ENCODE measurements around the gene CPNE2.
"Not testable (repeated sequence)": the region's sequence is repeated elsewhere in the genome, so short reads cannot be mapped to it uniquely, and the experiment has no call there.

CPNE2 gene

GRCh38 chr16:57102888-57103851, 10.8 kb downstream of the CPNE2 start:
- DNase-seq: no peak

GRCh38 chr16:57104706-57105105, 12.3 kb downstream of the CPNE2 start:
- no peak for DNase-seq

GRCh38 chr16:57105184-57105583, 12.8 kb downstream of the CPNE2 start:
- no peak for DNase-seq

- DNase-seq: no peak
These were observed 14.4 kb downstream of the CPNE2 start for GRCh38 chr16:57106767-57107166.

GRCh38 chr16:57107321-57107922, 15.0 kb downstream of the CPNE2 start:
- no peak for DNase-seq

- no peak for DNase-seq
These were observed 16.0 kb downstream of the CPNE2 start for GRCh38 chr16:57108432-57108831.

- not testable (repeated sequence) for DNase-seq
These were observed 17.1 kb downstream of the CPNE2 start for GRCh38 chr16:57109259-57110105.

GRCh38 chr16:57110937-57111336, 18.6 kb downstream of the CPNE2 start:
- DNase-seq: no peak

- DNase-seq: no peak
These were observed 19.0 kb downstream of the CPNE2 start for GRCh38 chr16:57111420-57111819.

- DNase-seq: no peak
These were observed 20.1 kb downstream of the CPNE2 start for GRCh38 chr16:57112403-57113041.

- DNase-seq: no peak
These were observed 20.7 kb downstream of the CPNE2 start for GRCh38 chr16:57113042-57113453.

GRCh38 chr16:57113664-57114063, 21.3 kb downstream of the CPNE2 start:
- DNase-seq: no peak

GRCh38 chr16:57115168-57115513, 22.8 kb downstream of the CPNE2 start:
- no peak for DNase-seq

- DNase-seq: no peak
These were observed 23.3 kb downstream of the CPNE2 start for GRCh38 chr16:57115514-57116182.

GRCh38 chr16:57118461-57119084, 26.2 kb downstream of the CPNE2 start:
- DNase-seq: no peak

GRCh38 chr16:57123216-57123973, 31.0 kb downstream of the CPNE2 start:
- DNase-seq: no peak

- DNase-seq: no peak
These were observed 31.7 kb downstream of the CPNE2 start for GRCh38 chr16:57123974-57124674.

GRCh38 chr16:57125376-57125775, 33.0 kb downstream of the CPNE2 start:
- DNase-seq: no peak

- DNase-seq: no peak
These were observed 33.6 kb downstream of the CPNE2 start for GRCh38 chr16:57125969-57126368.

- DNase-seq: no peak
These were observed 34.0 kb downstream of the CPNE2 start for GRCh38 chr16:57126411-57126810.

All from hematopoietic multipotent progenitor cell treated with erythropoietin and hydrocortisone succinate and interleukin-3 and kit ligand, for 8 days (in vitro differentiated cells).